Mucosa of descending colon (tissue), 3 donors: ENCODE data around the gene SLC5A10. TPM values are rescaled to one million over a fixed set of nuclear protein-coding genes. Genes with fewer than 3 reads are reported as not detected.

ENCODE experiments used
- ATAC-seq: fragments of 200-7000 bp; cut with Tn5 transposase; one replicate; pipeline ENCODE4 v1.9.1; 2020; ENCODE audit warnings: mild to moderate bottlenecking, moderate library complexity
- DNase-seq, 3 donors: peaks; one replicate each; pipeline ENCODE4 v3.0.0-alpha.2; 2020
- H3K36me3 ChIP-seq: fragments of 200-600 bp; one replicate; pipeline ENCODE4 v1.8.0; 2021; ENCODE audit warnings: low read depth, mild to moderate bottlenecking
- H3K4me1 ChIP-seq: fragments of 200-600 bp; one replicate; pipeline ENCODE4 v1.8.0; 2021; ENCODE audit warnings: low read depth, mild to moderate bottlenecking
- H3K4me3 ChIP-seq: fragments of 200-600 bp; one replicate; pipeline ENCODE4 v1.8.0; 2021; ENCODE audit warnings: mild to moderate bottlenecking
- H3K9me3 ChIP-seq: fragments of 200-600 bp; one replicate; pipeline ENCODE4 v1.8.0; 2021; ENCODE audit warnings: mild to moderate bottlenecking
- intact Hi-C, 2 donors: fragments of 100-400 bp; cut with DNase I in 1 of 2; cut with micrococcal nuclease in 1 of 2; formaldehyde crosslinking; loops; one replicate each; pipeline versions ENCODE4 v1.11.0 to v1.11.1; 2022; cut with DNase I, micrococcal nuclease
- total RNA-seq, 3 donors: library from RNA; stranded (reverse); fragmentation: NEBNext Ultra II Directional in 2 of 3; extraction: Animal tissue kit (Norgen Biotek cat#: 25700) in 2 of 3; gene quantifications; one replicate each; pipeline versions ENCODE4 v1.2.1 to v1.2.4, GENCODE V29; 2021 to 2023
- TF ChIP-seq, protein P1 (sequence below): fragments of 200-600 bp; IDR thresholded peaks from one replicate; pipeline ENCODE4 v1.8.0; 2022; ENCODE audit warnings: antibody characterized with exemption, mild to moderate bottlenecking
- donor health status: DM: no; HTN: no; CAD: no; lungs with moderate emphysema.
- donor health status: DM: no; HTN: no; CAD: no.
- donor health status: DM: no; HTN: yes; CAD: no.

SLC5A10 gene
- total RNA-seq, 3 donors from 2014 or later: 0.12 TPM; not detected in 2

DNA sequence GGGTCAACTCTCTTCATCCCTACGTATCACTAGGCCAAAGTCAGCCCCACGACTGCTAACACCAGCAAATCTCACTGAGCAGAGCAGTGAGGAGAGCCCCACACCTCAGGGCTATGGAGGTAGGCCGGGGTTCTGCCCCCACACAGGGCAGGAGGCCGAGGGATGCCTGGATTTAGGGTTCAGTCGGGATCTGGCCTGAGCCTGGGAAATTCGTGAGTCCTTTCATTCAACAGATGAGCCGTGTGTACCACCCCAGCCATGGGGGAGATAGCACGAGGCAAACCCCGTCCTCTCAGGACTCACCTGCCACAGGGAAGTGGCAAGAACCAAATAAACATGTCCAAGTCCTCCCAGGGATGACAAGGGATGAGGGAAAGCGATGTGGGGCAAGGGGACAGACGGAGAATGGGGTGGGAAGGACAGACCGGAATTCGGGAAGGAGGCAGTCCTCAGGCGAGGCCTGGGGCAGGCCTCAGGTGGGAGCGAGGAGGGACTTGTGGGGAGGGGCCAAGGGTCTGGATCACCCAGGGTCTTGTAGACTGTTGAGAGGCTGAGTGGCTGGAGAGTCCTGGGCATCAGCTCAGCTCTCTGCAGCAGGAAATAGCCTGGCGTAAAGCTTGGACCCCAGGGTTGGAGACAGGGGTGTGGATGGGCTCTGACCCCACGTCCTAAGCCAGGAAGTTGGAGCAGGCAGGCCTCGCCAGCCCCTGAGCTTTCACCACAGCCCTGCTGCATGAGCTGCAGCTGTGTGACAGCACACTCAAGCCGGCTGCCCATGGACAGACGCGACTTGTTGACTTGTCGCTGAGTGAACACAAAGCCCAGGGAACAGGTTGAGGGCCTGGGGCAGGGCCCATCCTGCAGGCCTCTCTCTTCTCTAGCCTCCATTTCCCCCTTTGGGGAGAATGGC is 60.5 kb downstream of the SLC5A10 start:
- no peaks in the 10 kb centered on the region for H3K36me3 ChIP-seq
- H3K9me3 ChIP-seq: no peaks in the 10 kb centered on the region
- no peak overlapping the region for H3K4me3 ChIP-seq
- ATAC-seq (no peak), DNase-seq (peak in 2 of 3 donors; percentile 34 to 41)
- peaks cover 11% of the 10 kb centered on the region for H3K4me1 ChIP-seq
- intact Hi-C loops: no loop called here
- TF ChIP-seq, protein P1, sequence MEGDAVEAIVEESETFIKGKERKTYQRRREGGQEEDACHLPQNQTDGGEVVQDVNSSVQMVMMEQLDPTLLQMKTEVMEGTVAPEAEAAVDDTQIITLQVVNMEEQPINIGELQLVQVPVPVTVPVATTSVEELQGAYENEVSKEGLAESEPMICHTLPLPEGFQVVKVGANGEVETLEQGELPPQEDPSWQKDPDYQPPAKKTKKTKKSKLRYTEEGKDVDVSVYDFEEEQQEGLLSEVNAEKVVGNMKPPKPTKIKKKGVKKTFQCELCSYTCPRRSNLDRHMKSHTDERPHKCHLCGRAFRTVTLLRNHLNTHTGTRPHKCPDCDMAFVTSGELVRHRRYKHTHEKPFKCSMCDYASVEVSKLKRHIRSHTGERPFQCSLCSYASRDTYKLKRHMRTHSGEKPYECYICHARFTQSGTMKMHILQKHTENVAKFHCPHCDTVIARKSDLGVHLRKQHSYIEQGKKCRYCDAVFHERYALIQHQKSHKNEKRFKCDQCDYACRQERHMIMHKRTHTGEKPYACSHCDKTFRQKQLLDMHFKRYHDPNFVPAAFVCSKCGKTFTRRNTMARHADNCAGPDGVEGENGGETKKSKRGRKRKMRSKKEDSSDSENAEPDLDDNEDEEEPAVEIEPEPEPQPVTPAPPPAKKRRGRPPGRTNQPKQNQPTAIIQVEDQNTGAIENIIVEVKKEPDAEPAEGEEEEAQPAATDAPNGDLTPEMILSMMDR: no peak

DNA sequence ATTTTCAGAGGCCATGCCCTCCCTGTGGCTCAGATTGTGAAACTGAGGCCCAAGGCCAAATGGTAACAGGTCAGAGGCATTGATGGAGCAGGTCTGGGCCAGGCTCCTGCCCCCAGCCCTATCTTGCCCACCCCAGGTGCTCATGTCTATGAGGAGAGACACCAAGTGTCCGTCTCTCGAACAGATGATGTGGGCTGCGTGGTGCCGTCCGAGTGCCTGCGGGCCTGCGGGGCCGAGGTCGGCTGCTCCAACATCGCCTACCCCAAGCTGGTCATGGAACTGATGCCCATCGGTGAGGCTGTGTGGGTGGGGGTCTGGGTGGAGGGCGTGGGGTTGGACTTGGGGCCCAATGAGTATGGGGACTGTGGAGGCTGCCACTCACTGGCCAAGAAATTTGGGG is 61.3 kb downstream of the SLC5A10 start:
- no peaks in the 10 kb centered on the region for H3K9me3 ChIP-seq
- ATAC-seq (no peak), DNase-seq (peak in 2 of 3 donors; percentile 31 to 45)
- H3K36me3 ChIP-seq: no peaks in the 10 kb centered on the region
- intact Hi-C loops: no loop called here
- peaks cover 11% of the 10 kb centered on the region for H3K4me1 ChIP-seq
- TF ChIP-seq, protein P1: no peak
- H3K4me3 ChIP-seq: no peak overlapping the region

DNA sequence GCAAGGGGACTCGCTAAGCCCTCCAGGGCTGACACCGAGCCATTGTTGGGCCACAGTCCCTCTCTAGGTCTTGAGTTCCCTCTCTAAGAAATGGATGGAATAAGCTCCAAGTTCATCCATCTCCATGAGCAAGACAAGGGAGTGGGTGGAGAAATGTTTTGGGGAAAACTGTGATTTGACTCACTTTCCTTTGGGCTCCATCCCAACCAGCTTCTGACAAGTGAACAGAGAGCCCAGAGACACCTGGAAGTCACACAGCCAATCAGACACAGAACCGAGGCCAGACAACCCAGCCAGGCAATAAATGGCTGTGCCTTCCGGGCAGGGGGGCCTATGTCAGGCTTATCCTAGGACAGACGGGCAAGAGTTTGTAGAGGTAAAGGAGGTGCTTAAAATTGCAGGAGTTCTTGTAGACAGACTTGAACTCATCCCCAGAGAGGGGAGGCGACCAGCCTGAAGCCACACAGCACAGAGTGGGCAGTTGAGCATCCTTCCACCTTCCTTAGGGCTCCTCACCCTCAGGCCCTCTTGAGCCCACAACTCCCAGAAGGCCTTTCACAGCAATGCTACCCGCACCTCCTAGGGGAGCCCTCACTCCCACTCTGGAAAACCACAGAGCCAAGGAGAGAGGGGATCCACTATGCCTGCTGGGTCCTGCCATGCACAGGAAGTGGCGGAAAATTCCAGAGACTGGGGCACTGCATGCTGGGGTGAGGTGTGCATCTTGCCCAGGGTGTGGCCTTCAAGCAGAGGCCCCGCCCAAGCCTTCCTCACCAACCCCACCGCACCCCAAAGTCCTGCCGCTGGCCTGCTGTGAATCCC is 62.1 kb downstream of the SLC5A10 start:
- ATAC-seq (no peak), DNase-seq (peak in 2 of 3 donors; percentile 23 to 52)
- intact Hi-C loops: no loop called here
- TF ChIP-seq, protein P1: no peak
- no peak overlapping the region for H3K4me3 ChIP-seq
- H3K36me3 ChIP-seq: no peaks in the 10 kb centered on the region
- no peaks in the 10 kb centered on the region for H3K9me3 ChIP-seq
- peaks cover 11% of the 10 kb centered on the region for H3K4me1 ChIP-seq

DNA sequence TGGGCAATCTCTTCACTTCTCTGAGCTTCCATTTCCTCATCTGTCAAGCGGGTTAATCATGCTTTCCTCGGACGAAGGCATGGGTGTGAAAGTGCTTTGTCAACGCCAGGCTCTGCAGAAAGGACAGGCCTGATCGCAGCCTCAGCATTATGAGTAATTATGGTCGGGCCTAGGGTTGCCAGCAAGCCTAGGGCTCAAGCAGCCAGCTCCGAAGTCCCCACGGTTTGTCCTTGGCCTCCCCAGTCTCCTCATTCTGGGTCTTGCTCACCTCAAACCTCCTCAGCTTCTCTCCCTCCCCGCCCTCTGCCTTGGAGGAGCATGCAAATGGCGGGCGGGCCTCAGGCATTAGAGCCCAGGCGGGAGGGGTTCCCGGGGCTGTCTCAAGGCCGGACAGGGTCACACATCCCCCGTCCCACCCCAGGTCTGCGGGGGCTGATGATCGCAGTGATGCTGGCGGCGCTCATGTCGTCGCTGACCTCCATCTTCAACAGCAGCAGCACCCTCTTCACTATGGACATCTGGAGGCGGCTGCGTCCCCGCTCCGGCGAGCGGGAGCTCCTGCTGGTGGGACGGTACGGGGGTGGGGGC is 62.8 kb downstream of the SLC5A10 start:
- intact Hi-C loops: no loop called here
- ATAC-seq: no peak
- DNase-seq: peak in 2 of 3 donors; percentile 27 to 49

DNA sequence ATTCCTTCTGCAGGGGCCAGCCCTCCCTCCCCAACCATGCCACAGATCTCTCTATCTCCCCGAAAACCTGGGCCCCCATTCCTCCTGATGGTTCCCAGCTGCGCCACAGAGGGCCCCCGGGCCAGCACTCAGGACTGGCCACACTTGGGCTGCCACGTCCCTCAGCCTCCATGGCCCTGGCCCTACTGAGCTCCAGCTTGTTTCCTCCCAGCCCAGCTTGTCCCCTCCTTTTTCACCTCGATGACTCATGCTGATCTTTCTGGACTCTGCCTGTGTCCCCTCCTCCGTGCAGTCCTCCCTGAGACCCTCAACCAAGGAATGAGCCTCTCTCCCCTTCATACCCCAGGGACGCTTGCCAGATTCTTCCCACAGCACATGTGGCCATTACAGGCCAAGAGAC is 63.5 kb downstream of the SLC5A10 start:
- no peak overlapping the region for H3K4me3 ChIP-seq
- intact Hi-C loops: no loop called here
- DNase-seq: peak in 2 of 3 donors; percentile 22 to 29
- H3K36me3 ChIP-seq: no peaks in the 10 kb centered on the region
- no peaks in the 10 kb centered on the region for H3K9me3 ChIP-seq
- no peak for ATAC-seq
- TF ChIP-seq, protein P1: no peak
- H3K4me1 ChIP-seq: peaks cover 8% of the 10 kb centered on the region

More for the DNA sequence above, 62.8 kb downstream of the SLC5A10 start:
- Histone ChIP-seq H3K4me3 (no peak overlapping the region), H3K4me1 (peaks cover 11% of the 10 kb centered on the region), H3K9me3 (no peaks in the 10 kb centered on the region), H3K36me3 (no peaks in the 10 kb centered on the region)
- TF ChIP-seq, protein P1: no peak
